ENCODE results near the gene LCLAT1.

- TF ChIP-seq CTCF (IDR thresholded peaks at IDR 0.05; ENCODE audit: insufficient read depth, low read length, poor library complexity, severe bottlenecking) (no peak), EZH2phosphoT487 (conservative IDR thresholded peaks at IDR 0.05; ENCODE audit: low read length) (no peak)
Observed at GRCh38 chr2:30488012-30488659, 41.1 kb downstream of the LCLAT1 start.
